Vagina (tissue), 2 donors: ENCODE data around the gene RAB7B. TPM values are rescaled to one million over a fixed set of nuclear protein-coding genes. Genes with fewer than 3 reads are reported as not detected.
A peak's percentile ranks its signal among the peaks of the same experiment; 100 is the strongest.

Source experiments
- DNase-seq, 2 donors: peaks; one replicate each; pipeline ENCODE4 v3.0.0-alpha.2; 2017; ENCODE audit errors: extremely low spot score in 2 of 2
- H3K27ac ChIP-seq: fragments of 200-600 bp; sonication (generic); one replicate; pipeline ENCODE4 v1.5.1; 2019
- H3K27me3 ChIP-seq: fragments of 200-600 bp; sonication (generic); one replicate; pipeline ENCODE4 v1.5.1; 2019
- H3K36me3 ChIP-seq, 2 donors: fragments of 200-600 bp; sonication (generic); one replicate each; pipeline ENCODE4 v1.5.1; 2017 to 2019
- H3K4me1 ChIP-seq: fragments of 200-600 bp; sonication (generic); one replicate; pipeline ENCODE4 v1.5.1; 2019
- H3K4me3 ChIP-seq, 2 donors: fragments of 200-600 bp; sonication (generic); 1 replicate in 1 of 2; 2 replicates in 1 of 2; pipeline ENCODE4 v1.5.1; 2016 to 2019
- H3K9me3 ChIP-seq: fragments of 200-600 bp; sonication (generic); one replicate; pipeline ENCODE4 v1.5.1; 2019
- CTCF ChIP-seq, 3 experiments: fragments of 450-650 bp in 2 of 3; fragments of 200-600 bp in 1 of 3; sonication (generic) in 1 of 3; IDR thresholded peaks; one replicate each; pipeline ENCODE4 v1.5.1; 2017 to 2019; ENCODE audit warnings: antibody characterized with exemption in 3 of 3, mild to moderate bottlenecking in 2 of 3, moderate library complexity in 2 of 3
- POLR2A ChIP-seq, 2 donors: fragments of 450-650 bp; IDR thresholded peaks; one replicate each; pipeline ENCODE4 v1.6.1; 2017; ENCODE audit warnings: antibody characterized with exemption in 2 of 2, mild to moderate bottlenecking in 2 of 2, moderate library complexity in 2 of 2
- POLR2AphosphoS5 ChIP-seq, 2 donors: sonication (generic); formaldehyde crosslinking; IDR thresholded peaks; one replicate each; pipeline ENCODE4 v1.9.0; 2017; ENCODE audit warnings: antibody characterized with exemption in 2 of 2, mild to moderate bottlenecking in 2 of 2, low read depth in 1 of 2; ENCODE audit not compliant: insufficient read depth in 1 of 2
- intact Hi-C: fragments of 100-400 bp; cut with DNase I; formaldehyde crosslinking; loops from one replicate; pipeline ENCODE4 v1.15.1; 2023
- total RNA-seq: library from RNA; depleted of rRNA; stranded (reverse); fragments of >200 nt; gene quantifications from one replicate; pipeline ENCODE4 v1.2.3, GENCODE V29; 2016

RAB7B gene
- total RNA-seq, 1 donor from 2014 or later: 6.1 TPM

- Histone ChIP-seq H3K27ac (no peak overlapping the region), H3K9me3 (no peaks in the 10 kb centered on the region), H3K4me3 (no peak overlapping the region), H3K36me3 (no peaks in the 10 kb centered on the region), H3K4me1 (peaks cover 20% of the 10 kb centered on the region), H3K27me3 (no peaks in the 10 kb centered on the region)
- DNase-seq: no peak
- intact Hi-C loops: loop anchor here (10.0 kb wide), 1 partner anchor 184 kb away; no protein-coding TSS in a partner anchor
- TF ChIP-seq POLR2A (IDR thresholded peaks at IDR 0.05): no peak
- no peak for TF ChIP-seq POLR2AphosphoS5 (IDR thresholded peaks at IDR 0.05; ENCODE audit: insufficient read depth in 1 of 2, low read depth in 1 of 2)
- no peak for TF ChIP-seq CTCF (IDR thresholded peaks at IDR 0.05)
Observed at GRCh38 chr1:205978676-205979075, 24.5 kb downstream of the RAB7B start.

GRCh38 chr1:205977402-205978014 lies 25.7 kb downstream of the RAB7B start:
- TF ChIP-seq CTCF (IDR thresholded peaks at IDR 0.05) (peak; percentile 93 to 98 (median 96)), POLR2A (IDR thresholded peaks at IDR 0.05) (no peak), POLR2AphosphoS5 (IDR thresholded peaks at IDR 0.05; ENCODE audit: insufficient read depth in 1 of 2, low read depth in 1 of 2) (peak in 1 of 2 donors; percentile 46)
- Histone ChIP-seq H3K36me3 (no peaks in the 10 kb centered on the region), H3K27ac (no peak overlapping the region), H3K4me1 (peaks cover 19% of the 10 kb centered on the region), H3K27me3 (no peaks in the 10 kb centered on the region), H3K9me3 (no peaks in the 10 kb centered on the region), H3K4me3 (no peak overlapping the region)
- no peak for DNase-seq
- intact Hi-C loops: loop anchor here (10.0 kb wide), 1 partner anchor 183 kb away; no protein-coding TSS in a partner anchor

- no peak for TF ChIP-seq CTCF (IDR thresholded peaks at IDR 0.05)
- no peak for TF ChIP-seq POLR2AphosphoS5 (IDR thresholded peaks at IDR 0.05; ENCODE audit: insufficient read depth in 1 of 2, low read depth in 1 of 2)
- TF ChIP-seq POLR2A (IDR thresholded peaks at IDR 0.05): no peak
- no peaks in the 10 kb centered on the region for H3K36me3 ChIP-seq
- no peaks in the 10 kb centered on the region for H3K27me3 ChIP-seq
- H3K4me3 ChIP-seq: no peak overlapping the region
- intact Hi-C loops: loop anchor here (10.0 kb wide), 1 partner anchor 182 kb away; no protein-coding TSS in a partner anchor
- no peaks in the 10 kb centered on the region for H3K9me3 ChIP-seq
- no peak overlapping the region for H3K27ac ChIP-seq
- H3K4me1 ChIP-seq: peaks cover 19% of the 10 kb centered on the region
- no peak for DNase-seq
Observed at GRCh38 chr1:205976708-205977401, 26.3 kb downstream of the RAB7B start.

GRCh38 chr1:205976036-205976435 lies 27.2 kb downstream of the RAB7B start:
- Histone ChIP-seq H3K27ac (no peak overlapping the region), H3K27me3 (no peaks in the 10 kb centered on the region), H3K4me1 (peaks cover 19% of the 10 kb centered on the region), H3K36me3 (no peaks in the 10 kb centered on the region), H3K4me3 (no peak overlapping the region), H3K9me3 (no peaks in the 10 kb centered on the region)
- TF ChIP-seq POLR2A (IDR thresholded peaks at IDR 0.05): no peak
- no peak for TF ChIP-seq POLR2AphosphoS5 (IDR thresholded peaks at IDR 0.05; ENCODE audit: insufficient read depth in 1 of 2, low read depth in 1 of 2)
- no peak for TF ChIP-seq CTCF (IDR thresholded peaks at IDR 0.05)
- no peak for DNase-seq
- intact Hi-C loops: loop anchor here (10.0 kb wide), 1 partner anchor 181 kb away; no protein-coding TSS in a partner anchor
